GM12878 (cell line): ENCODE results near the gene ARSD.

Experiments used
- EGR1 ChIP-seq, 2 experiments: IDR thresholded peaks; 1 replicate in 1 of 2; 2 replicates in 1 of 2; pipeline ENCODE4 v1.6.1; 2011 to 2012; ENCODE audit warnings: low read depth in 2 of 2, low read length in 2 of 2, borderline replicate concordance in 1 of 2, mild to moderate bottlenecking in 1 of 2, moderate library complexity in 1 of 2
- EP300 ChIP-seq, 2 experiments: fragments of 150-350 bp in 1 of 2; IDR thresholded peaks; 2 replicates each; pipeline ENCODE4 v1.6.1; 2011 to 2012; ENCODE audit warnings: low read depth in 2 of 2, low read length in 2 of 2, borderline replicate concordance in 1 of 2, improper control_type of control experiment in 1 of 2, inconsistent platforms in 1 of 2; ENCODE audit not compliant: control insufficient read depth in 1 of 2
- KDM1A ChIP-seq: fragments of 200-600 bp; sonication (generic); IDR thresholded peaks from 2 replicates; pipeline ENCODE4 v1.6.1; 2016; ENCODE audit warnings: borderline replicate concordance
- WRNIP1 ChIP-seq: IDR thresholded peaks from 2 replicates; pipeline ENCODE4 v1.6.1; 2011; ENCODE audit warnings: low read depth, low read length, improper control_type of control experiment, borderline replicate concordance
- ZNF274 ChIP-seq: IDR thresholded peaks from one replicate; pipeline ENCODE4 v1.8.0; 2011; ENCODE audit not compliant: insufficient read length, insufficient read depth
- TF ChIP-seq, protein P1 (sequence below), 3 experiments: IDR thresholded peaks in 2 of 3; conservative IDR thresholded peaks in 1 of 3; 2 replicates each; pipeline ENCODE4 v1.5.1; 2011; ENCODE audit warnings: low read depth in 3 of 3, low read length in 3 of 3, mild to moderate bottlenecking in 3 of 3, control low read depth in 2 of 3, moderate library complexity in 2 of 3, inconsistent platforms in 1 of 3, mixed read lengths in 1 of 3; ENCODE audit not compliant: control insufficient read depth in 2 of 3, insufficient read depth in 1 of 3; ENCODE audit errors: extremely low read depth in 1 of 3

DNA sequence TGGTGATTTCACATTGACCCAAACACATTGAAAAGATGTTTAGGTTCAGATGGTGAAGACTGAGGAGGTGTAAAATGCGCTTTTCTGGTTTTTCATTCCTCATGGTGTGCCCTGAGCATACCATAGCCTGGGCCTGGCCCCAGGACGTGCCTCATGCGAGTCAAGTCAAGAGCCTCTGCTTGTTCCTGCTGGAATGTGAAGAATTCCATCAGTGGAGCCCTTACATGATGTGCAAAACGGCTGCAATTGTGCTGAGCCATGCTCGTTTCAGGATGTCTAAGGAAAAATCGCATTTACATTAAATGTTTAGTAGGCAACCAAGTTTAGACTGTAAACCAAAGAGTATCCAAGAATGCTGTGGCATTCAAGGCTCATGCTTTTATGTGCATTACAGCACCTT is 65.5 kb downstream of the ARSD start:
- TF ChIP-seq WRNIP1 (no peak), KDM1A (no peak), EP300 (IDR thresholded peaks at IDR 0.05; ENCODE audit: borderline replicate concordance in 1 of 2, control insufficient read depth in 1 of 2, low read depth in 2 of 2, low read length in 2 of 2) (no peak), EGR1 (IDR thresholded peaks at IDR 0.05; ENCODE audit: borderline replicate concordance in 1 of 2, low read depth in 2 of 2, low read length in 2 of 2) (no peak), ZNF274 (no peak)
- TF ChIP-seq, protein P1, sequence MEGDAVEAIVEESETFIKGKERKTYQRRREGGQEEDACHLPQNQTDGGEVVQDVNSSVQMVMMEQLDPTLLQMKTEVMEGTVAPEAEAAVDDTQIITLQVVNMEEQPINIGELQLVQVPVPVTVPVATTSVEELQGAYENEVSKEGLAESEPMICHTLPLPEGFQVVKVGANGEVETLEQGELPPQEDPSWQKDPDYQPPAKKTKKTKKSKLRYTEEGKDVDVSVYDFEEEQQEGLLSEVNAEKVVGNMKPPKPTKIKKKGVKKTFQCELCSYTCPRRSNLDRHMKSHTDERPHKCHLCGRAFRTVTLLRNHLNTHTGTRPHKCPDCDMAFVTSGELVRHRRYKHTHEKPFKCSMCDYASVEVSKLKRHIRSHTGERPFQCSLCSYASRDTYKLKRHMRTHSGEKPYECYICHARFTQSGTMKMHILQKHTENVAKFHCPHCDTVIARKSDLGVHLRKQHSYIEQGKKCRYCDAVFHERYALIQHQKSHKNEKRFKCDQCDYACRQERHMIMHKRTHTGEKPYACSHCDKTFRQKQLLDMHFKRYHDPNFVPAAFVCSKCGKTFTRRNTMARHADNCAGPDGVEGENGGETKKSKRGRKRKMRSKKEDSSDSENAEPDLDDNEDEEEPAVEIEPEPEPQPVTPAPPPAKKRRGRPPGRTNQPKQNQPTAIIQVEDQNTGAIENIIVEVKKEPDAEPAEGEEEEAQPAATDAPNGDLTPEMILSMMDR (IDR thresholded peaks at IDR 0.05 in 2 of 3, conservative IDR thresholded peaks at IDR 0.05 in 1 of 3; ENCODE audit: control insufficient read depth in 2 of 3, extremely low read depth in 1 of 3, insufficient read depth in 1 of 3, low read depth in 3 of 3, low read length in 3 of 3), result no peak
